PC-9 (cell line): ENCODE measurements around the gene ZNF688. TPM values are rescaled to one million over a fixed set of nuclear protein-coding genes. Genes with fewer than 3 reads are reported as not detected.
A peak's percentile ranks its signal among the peaks of the same experiment; 100 is the strongest.

Experiments used
- BruUV-seq: library from RNA; stranded (reverse); fragments of 400-500 nt; replicated peaks from 2 replicates; lab custom pipeline; 2021; lab: Mats Ljungman, UMichigan
- CTCF ChIA-PET: fragments of 300-600 bp; sonication (Branson Sonifier 250); formaldehyde crosslinking; loops from one replicate; lab custom pipeline; 2022; ENCODE audit warnings: antibody characterized with exemption; lab: Charles Lee
- POLR2A ChIA-PET: fragments of 300-600 bp; sonication (Branson Sonifier 250); formaldehyde crosslinking; loops from one replicate; lab custom pipeline; 2022; ENCODE audit warnings: antibody characterized with exemption; ENCODE audit not compliant: unreplicated experiment; lab: Charles Lee
- DNase-seq, 2 experiments: peaks; one replicate each; pipeline versions ENCODE4 v3.0.0 to v3.0.0-alpha.2; 2015 to 2022; ENCODE audit warnings: mixed read lengths in 1 of 2
- H2AFZ ChIP-seq: fragments of 200-600 bp; sonication (generic); 2 replicates; pipeline ENCODE4 v1.8.1; 2017; ENCODE audit warnings: antibody characterized with exemption
- H3F3A ChIP-seq: fragments of 200-600 bp; sonication (generic); 2 replicates; pipeline ENCODE4 v1.8.1; 2017; ENCODE audit warnings: antibody characterized with exemption, mild to moderate bottlenecking, low read depth; ENCODE audit not compliant: insufficient read depth
- H3K27ac ChIP-seq: fragments of 200-600 bp; sonication (generic); 2 replicates; pipeline ENCODE4 v1.6.1; 2016; ENCODE audit warnings: mixed run types
- H3K27me3 ChIP-seq: fragments of 200-600 bp; sonication (generic); 2 replicates; pipeline ENCODE4 v1.6.1; 2016; ENCODE audit warnings: low read depth, mixed run types; ENCODE audit not compliant: insufficient read depth
- H3K36me3 ChIP-seq: fragments of 200-600 bp; sonication (generic); 2 replicates; pipeline ENCODE4 v1.6.1; 2016; ENCODE audit warnings: low read depth, mixed run types
- H3K4me1 ChIP-seq: fragments of 200-600 bp; sonication (generic); replicated peaks from 2 replicates; pipeline ENCODE4 v1.6.1; 2016; ENCODE audit warnings: mixed run types; ENCODE audit not compliant: insufficient read depth
- H3K4me2 ChIP-seq: fragments of 200-600 bp; sonication (generic); 2 replicates; pipeline ENCODE4 v1.6.1; 2017; ENCODE audit warnings: mixed run types
- H3K4me3 ChIP-seq: fragments of 200-600 bp; sonication (generic); 2 replicates; pipeline ENCODE4 v1.6.1; 2016; ENCODE audit warnings: mixed run types
- H3K79me2 ChIP-seq: fragments of 200-600 bp; sonication (generic); 2 replicates; pipeline ENCODE4 v1.6.1; 2017; ENCODE audit warnings: low read depth, mixed run types
- H3K9me2 ChIP-seq: fragments of 200-600 bp; sonication (generic); 2 replicates; pipeline ENCODE4 v1.8.1; 2017; ENCODE audit warnings: mild to moderate bottlenecking; ENCODE audit not compliant: insufficient read depth
- H3K9me3 ChIP-seq: fragments of 200-600 bp; sonication (generic); 2 replicates; pipeline ENCODE4 v1.8.1; 2016; ENCODE audit warnings: low read depth; ENCODE audit not compliant: insufficient read depth
- H4K20me1 ChIP-seq: fragments of 200-600 bp; sonication (generic); 2 replicates; pipeline ENCODE4 v1.8.1; 2017; ENCODE audit not compliant: insufficient read depth
- CTCF ChIP-seq: fragments of 200-600 bp; sonication (generic); conservative IDR thresholded peaks from 2 replicates; pipeline ENCODE4 v1.6.1; 2017; ENCODE audit warnings: mixed run types, antibody characterized with exemption, mild to moderate bottlenecking, moderate library complexity
- EZH2 ChIP-seq: fragments of 200-600 bp; sonication (generic); IDR thresholded peaks from 2 replicates; pipeline ENCODE4 v1.8.0; 2017; ENCODE audit warnings: antibody characterized with exemption, low read depth
- intact Hi-C: fragments of 100-400 bp; cut with micrococcal nuclease; formaldehyde crosslinking; loops from one replicate; pipeline ENCODE4 v1.10.0; 2022; ENCODE audit not compliant: unreplicated experiment
- total RNA-seq: library from RNA; stranded (reverse); gene quantifications from 2 replicates; pipeline ENCODE4 v1.2.3, GENCODE V29; 2021

ZNF688 gene
- total RNA-seq, 1 experiment from 2014 or later, result 13.1 TPM

GRCh38 chr16:30557707-30557956, 13.9 kb downstream of the ZNF688 start:
- Histone ChIP-seq H3K4me3 (peak overlapping the region; percentile 88), H3F3A (peaks cover 25% of the 10 kb centered on the region; the same call in 1 of the 2 replicates), H3K79me2 (peaks cover 19% of the 10 kb centered on the region), H3K4me1 (peaks cover 19% of the 10 kb centered on the region), H3K27ac (peak overlapping the region; percentile 64), H3K36me3 (no peaks in the 10 kb centered on the region), H3K9me3 (no peaks in the 10 kb centered on the region), H4K20me1 (no peaks in the 10 kb centered on the region), H3K9me2 (no peaks in the 10 kb centered on the region), H2AFZ (peak overlapping the region; percentile 89), H3K27me3 (no peaks in the 10 kb centered on the region), H3K4me2 (peak overlapping the region; percentile 96)
- DNase-seq, result no peak
- ChIA-PET POLR2A (interaction anchor here (0.7 kb wide), 1 partner anchor 163 kb away, joined by 3 read pairs; no protein-coding TSS in a partner anchor), CTCF (interaction anchor here (0.6 to 2.8 kb wide), 3 partner anchors 23 to 128 kb away, joined by 3 to 25 read pairs (median 12); partner anchors contain the start of genes DCTPP1 and ZNF747)
- intact Hi-C loops, result loop anchor here (10.0 kb wide), 1 partner anchor 207 kb away; the partner anchor contains the start of genes CFAP119 and RNF40
- no peak; the same call in 1 of the 2 replicates for TF ChIP-seq CTCF
- TF ChIP-seq EZH2, result no peak
- BruUV-seq, result no TSS peak

GRCh38 chr16:30556125-30556473, 15.4 kb downstream of the ZNF688 start:
- Histone ChIP-seq H4K20me1 (no peaks in the 10 kb centered on the region), H3K4me1 (peaks cover 17% of the 10 kb centered on the region), H3K27me3 (no peaks in the 10 kb centered on the region), H3K36me3 (no peaks in the 10 kb centered on the region), H2AFZ (no peak overlapping the region), H3K4me2 (no peak overlapping the region), H3K4me3 (no peak overlapping the region), H3K79me2 (peaks cover 19% of the 10 kb centered on the region), H3K9me2 (no peaks in the 10 kb centered on the region), H3F3A (peaks cover 29% of the 10 kb centered on the region; the same call in 1 of the 2 replicates), H3K9me3 (no peaks in the 10 kb centered on the region), H3K27ac (no peak overlapping the region)
- no peak for DNase-seq
- TF ChIP-seq EZH2 (no peak), CTCF (no peak)
- no TSS peak for BruUV-seq
- intact Hi-C loops, result loop anchor here (10.0 kb wide), 1 partner anchor 209 kb away; the partner anchor contains the start of genes CFAP119 and RNF40
- POLR2A ChIA-PET, result no interaction called here
- CTCF ChIA-PET, result no interaction called here

DNA sequence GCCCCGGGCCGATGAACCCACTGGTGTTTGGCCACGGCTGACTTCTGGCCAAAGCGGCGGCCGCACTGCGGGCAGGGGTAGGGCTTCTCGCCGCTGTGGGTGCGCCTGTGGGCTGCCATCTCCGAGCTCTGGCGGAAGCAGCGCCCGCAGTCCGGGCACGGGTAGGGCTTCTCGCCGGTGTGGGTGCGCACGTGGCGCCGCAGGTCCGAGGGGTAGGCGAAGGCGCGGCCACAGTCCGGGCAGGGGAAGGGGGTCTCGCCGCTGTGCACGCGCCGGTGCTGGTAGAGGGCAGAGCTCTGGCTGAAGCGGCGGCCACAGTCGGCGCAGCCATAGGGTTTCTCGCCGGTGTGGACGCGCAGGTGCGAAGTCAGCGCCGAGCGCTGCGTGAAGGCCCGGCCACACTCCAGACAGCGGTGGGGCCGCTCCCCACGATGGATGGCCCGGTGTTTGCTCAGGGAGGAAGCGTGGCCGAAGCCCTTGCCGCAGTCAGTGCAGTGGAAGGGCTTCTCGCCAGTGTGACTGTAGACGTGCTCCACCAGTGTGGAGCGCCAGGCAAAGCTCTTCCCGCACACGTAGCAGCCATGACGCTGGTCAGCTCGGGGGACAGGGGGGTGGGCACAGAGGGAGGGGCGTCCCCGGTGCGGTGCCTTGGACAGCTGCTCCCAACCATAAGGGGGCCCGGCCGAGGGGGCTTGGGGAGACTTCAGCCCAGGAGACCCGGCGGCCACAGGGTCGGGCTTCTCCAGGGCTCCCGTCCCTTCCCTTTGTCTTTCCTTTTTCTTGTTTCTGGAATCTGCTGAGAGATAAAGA, 16.0 kb downstream of the ZNF688 start:
- intact Hi-C loops, result loop anchor here (10.0 kb wide), 1 partner anchor 209 kb away; the partner anchor contains the start of genes CFAP119 and RNF40
- CTCF ChIA-PET, result interaction anchor here (1.6 kb wide), 1 partner anchor 21 kb away, joined by 6 read pairs; the partner anchor contains the start of gene ZNF747

More for the DNA sequence above, 16.0 kb downstream of the ZNF688 start:
- Histone ChIP-seq H3F3A (peaks cover 29% of the 10 kb centered on the region; the same call in 1 of the 2 replicates), H3K9me3 (no peaks in the 10 kb centered on the region), H3K27me3 (no peaks in the 10 kb centered on the region), H3K9me2 (no peaks in the 10 kb centered on the region), H4K20me1 (no peaks in the 10 kb centered on the region), H3K4me2 (no peak overlapping the region), H3K4me1 (peaks cover 14% of the 10 kb centered on the region), H3K79me2 (peaks cover 19% of the 10 kb centered on the region), H3K4me3 (no peak overlapping the region), H2AFZ (no peak overlapping the region), H3K27ac (no peak overlapping the region), H3K36me3 (no peaks in the 10 kb centered on the region)
- no TSS peak for BruUV-seq
- POLR2A ChIA-PET, result no interaction called here
- no peak for TF ChIP-seq CTCF
- no peak for TF ChIP-seq EZH2
- DNase-seq, result no peak
